IPS-NIHi7 (cell line): ENCODE measurements around the gene PGPEP1.
"Not testable (repeated sequence)": the region's sequence is repeated elsewhere in the genome, so short reads cannot be mapped to it uniquely, and the experiment has no call there.

Experiments
- DNase-seq: peaks from one replicate; pipeline ENCODE4 v3.0.0; 2012; ENCODE audit warnings: mixed read lengths; ENCODE audit errors: extremely low spot score

The PGPEP1 gene

GRCh38 chr19:18390065-18390907 is 49.9 kb downstream of the PGPEP1 start:
- no peak for DNase-seq

DNA sequence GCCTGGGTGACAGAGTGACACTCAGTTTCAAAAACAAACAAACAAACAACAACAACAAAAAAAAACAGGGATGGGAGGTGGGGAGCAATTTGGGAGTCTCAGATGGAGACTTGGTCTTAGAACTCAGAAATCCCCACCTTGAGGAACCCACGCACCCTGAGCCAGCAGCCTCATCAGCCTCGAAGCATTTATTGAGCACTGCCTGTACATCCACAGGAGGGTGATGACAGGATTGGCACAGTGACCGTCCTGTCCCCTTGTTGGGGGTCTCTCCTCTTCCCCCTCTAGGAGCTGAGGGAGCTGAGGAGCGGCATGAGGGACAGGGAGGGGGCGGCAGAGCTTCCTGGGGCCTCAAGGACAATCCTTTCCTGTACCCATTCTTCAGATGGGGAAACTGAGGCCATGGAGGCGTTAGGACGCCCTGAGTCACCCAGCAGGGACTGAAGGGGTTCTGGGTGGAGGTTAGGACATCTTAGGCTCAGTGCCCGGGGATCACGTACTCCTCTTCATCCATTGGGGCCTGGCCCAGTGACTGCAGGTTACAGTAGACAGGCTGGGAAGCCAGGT is 51.2 kb downstream of the PGPEP1 start:
- no peak for DNase-seq

GRCh38 chr19:18392417-18392816 is 52.0 kb downstream of the PGPEP1 start:
- DNase-seq = no peak

- no peak for DNase-seq
These were observed 52.5 kb downstream of the PGPEP1 start for GRCh38 chr19:18392926-18393325.

DNA sequence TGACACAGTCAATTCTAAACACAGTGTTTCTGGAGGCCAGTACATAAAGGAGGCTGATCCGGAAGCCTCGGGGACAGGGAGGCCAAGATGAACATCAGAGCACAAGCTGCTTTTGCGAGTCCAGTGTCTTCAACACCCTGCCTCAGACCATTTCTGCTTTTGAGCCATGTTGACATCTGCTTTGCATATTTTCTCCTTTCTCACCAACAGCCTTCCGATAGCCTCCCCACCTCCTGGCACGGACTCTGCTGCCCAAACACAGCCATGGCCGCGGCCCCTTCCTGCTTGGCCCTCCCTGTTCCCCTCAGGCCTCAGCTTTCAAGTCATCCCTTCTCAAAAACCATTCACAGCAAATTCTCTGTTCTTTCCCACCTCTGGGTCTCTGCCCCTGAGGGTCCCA is 53.4 kb downstream of the PGPEP1 start:
- no peak for DNase-seq

DNA sequence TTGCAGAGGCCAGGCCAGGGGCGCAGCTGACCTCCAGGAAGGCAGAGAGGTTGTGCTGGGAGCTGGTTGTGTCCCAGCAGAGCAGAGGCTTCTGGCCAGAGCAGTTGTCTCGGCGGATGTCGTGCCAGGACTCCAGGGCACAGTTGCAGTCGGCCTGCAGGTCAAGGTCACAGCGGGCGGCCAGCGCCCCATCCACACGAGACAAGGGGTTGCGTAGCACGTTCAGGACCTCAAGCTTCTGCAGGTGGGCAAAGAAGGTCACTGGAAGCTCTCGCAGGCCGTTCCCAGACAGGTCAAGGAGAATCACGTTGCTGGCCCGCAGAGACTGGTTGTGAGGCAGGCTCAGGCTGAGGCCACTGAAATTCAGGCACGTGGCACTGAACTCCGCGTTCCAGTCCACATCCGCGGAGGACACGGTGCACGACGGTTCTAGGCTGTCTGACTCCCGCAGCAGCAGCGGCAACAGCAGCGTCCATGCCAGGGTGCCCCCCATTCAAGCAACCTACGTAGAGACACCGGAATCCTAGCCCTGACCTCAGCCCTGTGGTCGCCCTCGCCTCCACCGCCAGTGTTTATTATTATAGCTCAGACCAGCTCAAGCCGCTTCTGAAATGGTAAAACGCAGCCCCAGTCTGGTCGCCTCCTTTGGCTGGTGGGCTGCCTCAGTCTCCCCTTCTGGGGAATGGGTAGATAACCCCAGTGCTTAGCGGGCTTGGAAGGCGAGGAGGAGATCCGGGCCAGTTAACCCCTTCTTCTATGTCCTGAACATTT is 56.3 kb downstream of the PGPEP1 start:
- no peak for DNase-seq

GRCh38 chr19:18397242-18398202 is 57.1 kb downstream of the PGPEP1 start, which contains the start of gene LRRC25:
Gene LRRC25, minus strand, starts transcription at chr19:18397622. Its CDS starts 659 bp downstream, at chr19:18396963.
- DNase-seq = peak; percentile 65

DNA sequence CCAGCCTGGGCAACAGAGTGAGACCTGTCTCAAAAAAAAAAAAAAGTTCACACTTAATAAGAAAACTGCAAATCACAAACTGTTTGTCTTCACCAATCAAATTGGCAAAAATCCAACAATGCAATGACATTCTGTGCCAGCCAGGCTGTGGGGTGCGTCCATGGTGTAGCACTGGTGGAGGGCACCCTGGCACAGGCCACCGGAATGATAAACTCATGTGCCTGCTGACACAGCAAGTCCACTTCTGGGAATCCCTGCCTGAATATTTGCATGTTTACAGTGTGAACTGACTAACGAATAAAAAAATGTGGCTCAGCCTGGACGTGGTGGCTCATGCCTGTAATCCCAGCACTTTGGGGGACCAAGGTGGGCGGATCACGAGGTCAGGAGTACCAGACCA is 58.6 kb downstream of the PGPEP1 start:
- DNase-seq = no peak

GRCh38 chr19:18401580-18402112 is 61.2 kb downstream of the PGPEP1 start:
- no peak for DNase-seq

GRCh38 chr19:18402455-18403248 is 62.3 kb downstream of the PGPEP1 start:
- not testable (repeated sequence) for DNase-seq

DNA sequence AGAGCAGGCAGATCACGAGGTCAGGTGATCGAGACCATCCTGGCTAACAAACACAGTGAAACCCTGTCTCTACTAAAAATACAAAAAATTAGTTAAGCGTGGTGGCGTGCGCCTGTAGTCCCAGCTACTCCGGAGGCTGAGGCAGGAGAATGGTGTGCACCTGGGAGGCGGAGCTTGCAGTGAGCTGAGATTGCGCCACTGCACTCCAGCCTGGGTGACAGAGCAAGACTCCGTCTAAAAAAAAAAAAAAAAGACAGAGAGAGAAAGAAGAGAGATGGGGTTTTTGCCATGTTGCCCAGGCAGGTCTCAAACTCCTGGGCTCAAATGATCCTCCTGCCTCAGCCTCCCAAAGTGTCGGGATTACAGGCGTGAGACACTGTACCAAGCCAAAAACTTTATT is 65.4 kb downstream of the PGPEP1 start:
- DNase-seq = not testable (repeated sequence)

GRCh38 chr19:18406749-18407148 is 66.4 kb downstream of the PGPEP1 start:
- DNase-seq = no peak

- DNase-seq = peak; percentile 73
These were observed 67.7 kb downstream of the PGPEP1 start for GRCh38 chr19:18408053-18408476.

DNA sequence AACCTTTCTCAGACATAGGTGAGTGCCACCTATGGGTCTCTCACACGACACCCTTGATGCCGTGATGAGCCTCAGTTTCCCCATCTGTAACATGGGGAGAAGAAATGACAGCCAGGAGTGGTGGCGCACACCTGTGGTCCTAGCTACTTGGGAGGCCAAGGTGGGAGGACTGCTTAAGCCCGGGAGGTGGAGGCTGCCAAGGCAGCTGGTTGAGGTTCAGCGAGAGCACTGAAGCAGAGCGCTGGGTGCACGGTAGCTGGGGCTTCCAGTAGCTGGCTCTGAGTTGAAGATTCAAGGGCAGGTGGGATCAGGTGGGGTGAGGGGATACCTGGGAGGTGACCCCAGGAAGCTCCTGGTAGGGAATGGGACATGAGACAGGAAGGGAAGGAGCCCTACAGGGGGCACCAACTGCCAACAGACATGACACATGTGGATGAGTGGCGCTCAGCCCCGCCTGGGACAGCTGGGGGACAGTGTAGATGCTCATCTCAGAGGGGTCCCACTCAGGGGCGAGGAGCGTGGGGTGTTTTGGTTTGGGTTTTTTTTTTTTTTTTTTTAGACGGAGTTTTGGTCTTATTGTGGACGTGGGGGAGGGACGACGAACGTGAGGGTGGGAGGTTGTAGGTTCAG is 72.3 kb downstream of the PGPEP1 start:
- DNase-seq = no peak

GRCh38 chr19:18414504-18415177 is 74.2 kb downstream of the PGPEP1 start:
- DNase-seq = no peak

DNA sequence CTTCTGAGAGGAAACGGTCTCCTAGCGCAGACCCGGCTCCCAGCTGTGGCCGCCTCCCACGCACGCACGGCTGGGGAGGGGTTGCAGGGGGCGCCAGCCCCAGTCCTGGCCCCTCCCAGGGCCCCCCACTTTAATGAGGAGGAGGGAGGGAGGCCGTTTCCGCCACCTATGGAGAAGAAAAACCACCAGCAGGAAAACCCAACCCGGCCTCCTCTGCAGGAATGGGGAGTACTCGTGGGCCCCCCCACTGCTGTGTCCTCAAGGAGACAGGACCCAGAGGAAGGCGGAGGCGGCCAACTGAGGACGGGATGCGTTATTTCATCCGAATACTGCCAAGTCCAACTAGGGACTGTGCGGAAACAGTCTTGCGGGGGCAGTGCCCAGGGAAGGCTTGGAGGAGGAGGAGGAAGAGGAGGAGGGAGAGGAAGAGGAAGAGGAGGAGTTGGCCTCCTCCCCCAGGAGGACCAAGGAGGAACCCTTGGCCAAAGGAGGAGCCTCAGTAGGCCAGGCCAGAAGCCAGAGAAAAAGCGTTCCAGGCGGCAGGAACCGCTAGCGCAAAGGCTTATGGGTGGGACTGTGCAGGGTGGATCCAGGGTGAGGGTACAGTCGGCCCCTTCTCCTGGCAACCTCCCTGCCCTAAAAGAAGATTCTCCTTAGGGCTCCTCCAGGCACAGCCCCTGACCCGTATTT is 74.9 kb downstream of the PGPEP1 start:
- no peak for DNase-seq

GRCh38 chr19:18416778-18417249 is 76.4 kb downstream of the PGPEP1 start:
- DNase-seq = peak; percentile 80

DNA sequence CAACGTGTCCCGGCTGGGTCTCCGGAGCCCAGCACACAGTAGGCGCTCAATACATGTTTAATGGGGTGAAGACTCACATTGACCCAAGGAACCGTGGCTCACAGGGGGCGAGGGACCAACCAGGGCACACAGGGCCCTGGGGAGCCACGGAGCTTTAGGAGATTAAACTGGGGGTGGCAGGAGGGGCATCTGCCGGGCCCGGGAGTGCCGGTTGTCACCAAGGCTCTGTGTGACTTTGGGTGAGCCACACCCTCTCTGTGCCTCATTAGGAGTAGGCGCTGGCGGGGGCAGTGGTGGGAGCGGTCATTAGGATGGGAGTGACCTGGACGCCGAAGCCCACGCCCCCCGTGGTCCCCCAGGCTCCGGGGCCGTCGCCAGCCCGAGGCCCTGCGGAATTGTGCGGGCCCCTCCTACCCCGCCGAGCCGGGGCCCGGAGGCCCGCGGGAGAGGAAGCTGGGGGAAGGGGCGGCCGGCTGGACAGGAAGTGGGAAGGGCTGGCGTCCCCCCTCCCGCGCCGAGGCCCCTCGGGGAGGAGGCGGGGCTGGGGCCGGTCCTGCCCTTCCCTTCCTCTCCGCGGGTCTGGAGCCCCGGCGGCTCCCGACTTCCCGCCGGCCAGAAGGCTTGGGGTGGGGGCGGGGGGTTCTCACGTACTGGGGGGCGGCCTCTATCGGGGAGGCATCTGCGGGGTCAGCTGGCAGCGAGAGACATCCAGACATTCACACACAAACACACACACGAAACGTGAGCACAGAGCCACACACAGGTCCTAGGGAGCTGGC is 77.0 kb downstream of the PGPEP1 start:
- peak; percentile 87 for DNase-seq
